Fibroblast of mammary gland (primary cell): ENCODE results near the gene ZFYVE28.

Experiments
- DNase-seq: peaks from one replicate; pipeline ENCODE4 v3.0.0-alpha.2; 2010; ENCODE audit warnings: low read depth
- H3K4me3 ChIP-seq: 2 replicates; pipeline ENCODE4 v1.5.1; 2011; ENCODE audit warnings: low read depth, mild to moderate bottlenecking, low read length, moderate library complexity; ENCODE audit not compliant: control insufficient read depth
- CTCF ChIP-seq: conservative IDR thresholded peaks from 2 replicates; pipeline ENCODE4 v1.5.1; 2011; ENCODE audit warnings: low read depth, low read length, inconsistent platforms; ENCODE audit not compliant: control insufficient read depth, insufficient read depth

The ZFYVE28 gene

GRCh38 chr4:2350982-2351381 is 67.5 kb downstream of the ZFYVE28 start:
- no peak for TF ChIP-seq CTCF
- DNase-seq, result no peak
- H3K4me3 ChIP-seq, result no peak overlapping the region

GRCh38 chr4:2348786-2349185 is 69.7 kb downstream of the ZFYVE28 start:
- no peak for TF ChIP-seq CTCF
- peak; percentile 8 for DNase-seq
- no peak overlapping the region for H3K4me3 ChIP-seq

- H3K4me3 ChIP-seq, result no peak overlapping the region
- no peak for DNase-seq
- no peak for TF ChIP-seq CTCF
Measured at GRCh38 chr4:2347190-2347589, 71.3 kb downstream of the ZFYVE28 start.

GRCh38 chr4:2343476-2343875 is 75.0 kb downstream of the ZFYVE28 start:
- no peak overlapping the region for H3K4me3 ChIP-seq
- TF ChIP-seq CTCF, result no peak
- no peak for DNase-seq

- no peak overlapping the region for H3K4me3 ChIP-seq
- TF ChIP-seq CTCF, result no peak
- DNase-seq, result no peak
Measured at GRCh38 chr4:2341911-2342652, 76.4 kb downstream of the ZFYVE28 start.

DNA sequence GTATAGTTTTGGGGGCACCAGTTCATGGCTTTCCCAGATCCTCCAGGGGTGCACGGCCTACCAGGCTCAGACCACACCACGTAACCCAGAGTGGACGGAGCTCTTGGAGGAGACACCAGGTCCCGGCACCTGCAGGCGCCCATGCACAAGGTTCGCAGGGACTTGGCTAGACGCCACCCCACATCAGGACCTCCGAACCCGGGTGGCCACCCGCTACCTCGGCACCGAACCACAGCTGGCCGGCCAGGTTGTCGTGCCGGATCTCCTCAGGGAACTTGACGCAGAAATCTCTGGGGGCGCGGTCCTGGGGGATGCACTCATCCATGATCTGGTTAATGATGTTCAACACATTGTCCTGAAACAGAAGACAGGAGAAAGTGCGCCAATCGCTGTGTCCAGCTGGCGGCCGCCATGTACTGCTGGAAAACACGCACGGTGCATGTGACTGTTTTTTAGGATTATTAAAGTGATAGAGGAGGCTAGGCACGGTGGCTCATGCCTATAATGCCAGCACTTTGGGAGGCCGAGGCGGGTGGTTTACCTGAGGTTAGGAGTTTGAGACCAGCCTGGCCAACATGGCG is 77.1 kb downstream of the ZFYVE28 start:
- no peak for DNase-seq
- no peak for TF ChIP-seq CTCF
- H3K4me3 ChIP-seq, result no peak overlapping the region
